ENCODE measurements around the gene TRIM66. TPM values are rescaled to one million over a fixed set of nuclear protein-coding genes. Genes with fewer than 3 reads are reported as not detected.

The TRIM66 gene
- total and polyA plus RNA-seq, 2 donors (not counting 3 experiments of a cell fraction or from before 2014, with no cell fraction given): 5.5 to 11.7 TPM

DNA sequence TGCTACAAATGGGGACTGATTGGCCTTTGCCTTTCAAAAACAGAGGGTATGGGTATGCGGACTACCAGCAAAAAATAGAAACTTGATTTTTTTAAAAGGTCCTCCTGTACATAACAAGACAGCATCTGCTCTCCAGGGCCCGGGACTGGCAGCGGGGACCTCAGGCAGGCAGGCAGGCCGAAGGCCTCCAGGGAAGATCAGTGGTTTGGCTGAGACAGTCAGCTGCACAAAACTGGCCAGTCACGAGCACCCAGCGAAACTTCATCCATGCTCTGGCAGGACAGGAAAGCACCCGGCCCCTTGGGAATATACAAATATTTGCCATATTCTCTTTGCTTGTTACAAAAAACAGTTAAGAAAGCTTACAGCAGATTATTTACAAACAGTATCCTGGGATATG, 11.1 kb upstream of the TRIM66 start:
- H2AFZ ChIP-seq (ENCODE audit: low read depth, low read length): no peak overlapping the region
- peaks cover 2 to 7% of the 10 kb centered on the region in 2 experiments for H3K36me3 ChIP-seq (ENCODE audit: control insufficient read depth in 2 of 2, extremely low read depth in 1 of 2, insufficient read depth in 2 of 2, low read length in 2 of 2)
- no TSS peak for BruUV-seq (replicated peaks)
- no peaks in the 10 kb centered on the region for H3K79me2 ChIP-seq (ENCODE audit: control insufficient read depth, insufficient read depth, low read length)
- FAIRE-seq (no peak), DNase-seq (ENCODE audit: low read depth, low spot score) (no peak)
- POLR2A ChIA-PET: no interaction called here
- CTCF ChIA-PET: interaction anchor here (0.8 kb wide), 1 partner anchor 266 kb away, joined by 3 read pairs; no protein-coding TSS in a partner anchor
- H3K4me1 ChIP-seq (ENCODE audit: control insufficient read depth, extremely low read depth, insufficient read depth, low read length): peaks cover 10% of the 10 kb centered on the region
- no peak overlapping the region for H3K4me3 ChIP-seq (replicated peaks in 1 of 3; ENCODE audit: insufficient read depth in 1 of 3, low read depth in 1 of 3, low read length in 3 of 3)
- no peak for TF ChIP-seq GATA2 (IDR thresholded peaks at IDR 0.05; ENCODE audit: insufficient read depth, insufficient read length, low read depth, low read length)
- no peak for TF ChIP-seq JUN (IDR thresholded peaks at IDR 0.05; ENCODE audit: borderline replicate concordance, insufficient read depth, insufficient read length, low read depth)
- TF ChIP-seq, protein P1, sequence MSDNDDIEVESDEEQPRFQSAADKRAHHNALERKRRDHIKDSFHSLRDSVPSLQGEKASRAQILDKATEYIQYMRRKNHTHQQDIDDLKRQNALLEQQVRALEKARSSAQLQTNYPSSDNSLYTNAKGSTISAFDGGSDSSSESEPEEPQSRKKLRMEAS (IDR thresholded peaks at IDR 0.05; ENCODE audit: insufficient read depth, insufficient read length): no peak
- TF ChIP-seq EZH2 (IDR thresholded peaks at IDR 0.05; ENCODE audit: borderline replicate concordance, low read depth, low read length, severe bottlenecking): no peak
- H3K9me1 ChIP-seq (replicated peaks; ENCODE audit: control insufficient read depth, extremely low read depth, insufficient read depth, low read length): no peaks in the 10 kb centered on the region
- intact Hi-C loops (cut with micrococcal nuclease): no loop called here
- no peaks in the 10 kb centered on the region for H3K9me3 ChIP-seq (replicated peaks; ENCODE audit: control insufficient read depth, insufficient read depth, low read length)
- no peak overlapping the region for H3K4me2 ChIP-seq (ENCODE audit: insufficient read depth, low read length)
- H3K27ac ChIP-seq (ENCODE audit: insufficient read depth, low read depth, low read length): no peak overlapping the region
- H3K9ac ChIP-seq (replicated peaks; ENCODE audit: extremely low read depth, insufficient read depth, low read length): no peak overlapping the region
- dilution Hi-C loops (cut with MboI; ENCODE audit: extremely low pct_ligation_motif_present, low sequenced_read_pairs): no loop called here
- H4K20me1 ChIP-seq (replicated peaks; ENCODE audit: control insufficient read depth, extremely low read depth, insufficient read depth, low read length): no peaks in the 10 kb centered on the region
- no peaks in the 10 kb centered on the region for H3K27me3 ChIP-seq (ENCODE audit: control insufficient read depth in 2 of 2, insufficient read depth in 2 of 2, low read length in 2 of 2)

DNA sequence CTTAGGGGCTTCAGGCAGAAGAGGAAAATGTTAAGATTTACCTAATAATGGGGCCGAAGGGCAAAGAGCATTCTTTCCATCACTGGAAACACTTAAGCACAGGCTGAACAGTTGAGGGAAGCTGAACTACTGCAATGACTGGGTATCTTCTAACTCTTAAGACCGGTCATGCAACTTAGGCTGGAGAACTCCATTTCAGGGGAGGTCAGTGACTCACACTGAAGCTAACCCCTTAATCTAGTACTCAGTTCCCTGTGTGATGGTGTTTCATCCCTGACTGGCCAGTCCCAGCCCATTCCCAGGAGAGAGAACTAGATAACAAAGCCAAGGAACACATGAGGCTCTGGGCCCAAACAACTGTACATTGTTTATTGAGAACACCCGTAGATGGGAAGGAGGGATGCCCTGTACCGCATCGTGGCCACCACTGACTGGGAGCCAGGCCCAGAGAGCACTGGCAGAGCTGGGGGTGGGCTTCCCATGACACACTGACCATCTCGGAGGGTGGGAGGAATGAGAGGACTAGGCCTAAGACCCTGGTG, 10.6 kb upstream of the TRIM66 start:
- Histone ChIP-seq H3K4me3 (replicated peaks in 1 of 3; ENCODE audit: insufficient read depth in 1 of 3, low read depth in 1 of 3, low read length in 3 of 3) (no peak overlapping the region), H3K79me2 (ENCODE audit: control insufficient read depth, insufficient read depth, low read length) (no peaks in the 10 kb centered on the region), H4K20me1 (replicated peaks; ENCODE audit: control insufficient read depth, extremely low read depth, insufficient read depth, low read length) (no peaks in the 10 kb centered on the region), H2AFZ (ENCODE audit: low read depth, low read length) (no peak overlapping the region), H3K27me3 (ENCODE audit: control insufficient read depth in 2 of 2, insufficient read depth in 2 of 2, low read length in 2 of 2) (no peaks in the 10 kb centered on the region), H3K4me2 (ENCODE audit: insufficient read depth, low read length) (no peak overlapping the region), H3K27ac (ENCODE audit: insufficient read depth, low read depth, low read length) (no peak overlapping the region), H3K4me1 (ENCODE audit: control insufficient read depth, extremely low read depth, insufficient read depth, low read length) (peaks cover 14% of the 10 kb centered on the region), H3K36me3 (ENCODE audit: control insufficient read depth in 2 of 2, extremely low read depth in 1 of 2, insufficient read depth in 2 of 2, low read length in 2 of 2) (peaks cover 2 to 7% of the 10 kb centered on the region in 2 experiments), H3K9ac (replicated peaks; ENCODE audit: extremely low read depth, insufficient read depth, low read length) (no peak overlapping the region), H3K9me1 (replicated peaks; ENCODE audit: control insufficient read depth, extremely low read depth, insufficient read depth, low read length) (no peaks in the 10 kb centered on the region), H3K9me3 (replicated peaks; ENCODE audit: control insufficient read depth, insufficient read depth, low read length) (no peaks in the 10 kb centered on the region)
- ChIA-PET POLR2A (no interaction called here), CTCF (interaction anchor here (0.8 to 1.2 kb wide), 3 partner anchors 75 to 267 kb away, joined by 3 read pairs; no protein-coding TSS in a partner anchor)
- no peak for TF ChIP-seq MYC (IDR thresholded peaks at IDR 0.05; ENCODE audit: low read depth, low read length)
- no peak for TF ChIP-seq POLR2AphosphoS5 (IDR thresholded peaks at IDR 0.05; ENCODE audit: insufficient read depth, low read depth, low read length)
- TF ChIP-seq FOS (IDR thresholded peaks at IDR 0.05; ENCODE audit: borderline replicate concordance, insufficient read depth, low read length): no peak
- no peak for TF ChIP-seq EZH2 (IDR thresholded peaks at IDR 0.05; ENCODE audit: borderline replicate concordance, low read depth, low read length, severe bottlenecking)
- TF ChIP-seq, protein P2, sequence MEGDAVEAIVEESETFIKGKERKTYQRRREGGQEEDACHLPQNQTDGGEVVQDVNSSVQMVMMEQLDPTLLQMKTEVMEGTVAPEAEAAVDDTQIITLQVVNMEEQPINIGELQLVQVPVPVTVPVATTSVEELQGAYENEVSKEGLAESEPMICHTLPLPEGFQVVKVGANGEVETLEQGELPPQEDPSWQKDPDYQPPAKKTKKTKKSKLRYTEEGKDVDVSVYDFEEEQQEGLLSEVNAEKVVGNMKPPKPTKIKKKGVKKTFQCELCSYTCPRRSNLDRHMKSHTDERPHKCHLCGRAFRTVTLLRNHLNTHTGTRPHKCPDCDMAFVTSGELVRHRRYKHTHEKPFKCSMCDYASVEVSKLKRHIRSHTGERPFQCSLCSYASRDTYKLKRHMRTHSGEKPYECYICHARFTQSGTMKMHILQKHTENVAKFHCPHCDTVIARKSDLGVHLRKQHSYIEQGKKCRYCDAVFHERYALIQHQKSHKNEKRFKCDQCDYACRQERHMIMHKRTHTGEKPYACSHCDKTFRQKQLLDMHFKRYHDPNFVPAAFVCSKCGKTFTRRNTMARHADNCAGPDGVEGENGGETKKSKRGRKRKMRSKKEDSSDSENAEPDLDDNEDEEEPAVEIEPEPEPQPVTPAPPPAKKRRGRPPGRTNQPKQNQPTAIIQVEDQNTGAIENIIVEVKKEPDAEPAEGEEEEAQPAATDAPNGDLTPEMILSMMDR (IDR thresholded peaks at IDR 0.05; ENCODE audit: extremely low read depth in 1 of 2, insufficient read depth in 1 of 2, low read depth in 1 of 2, low read length in 2 of 2): no peak
- TF ChIP-seq, protein P1 (IDR thresholded peaks at IDR 0.05; ENCODE audit: insufficient read depth, insufficient read length): no peak
- TF ChIP-seq JUN (IDR thresholded peaks at IDR 0.05; ENCODE audit: borderline replicate concordance, insufficient read depth, insufficient read length, low read depth): no peak
- TF ChIP-seq GATA2 (IDR thresholded peaks at IDR 0.05; ENCODE audit: insufficient read depth, insufficient read length, low read depth, low read length): no peak
- no peak for TF ChIP-seq POLR2A (IDR thresholded peaks at IDR 0.05; ENCODE audit: low read depth, low read length)
- BruUV-seq (replicated peaks): no TSS peak
- FAIRE-seq (no peak), DNase-seq (ENCODE audit: low read depth, low spot score) (no peak)
- dilution Hi-C loops (cut with MboI; ENCODE audit: extremely low pct_ligation_motif_present, low sequenced_read_pairs) (no loop called here), intact Hi-C loops (cut with micrococcal nuclease) (no loop called here)

Measured in endothelial cell of umbilical vein (primary cell).